SJSA1 (cell line): ENCODE results near the gene PFDN2. TPM values are rescaled to one million over a fixed set of nuclear protein-coding genes. Genes with fewer than 3 reads are reported as not detected.
"Not testable (repeated sequence)": the region's sequence is repeated elsewhere in the genome, so short reads cannot be mapped to it uniquely, and the experiment has no call there.

Experiments
- DNase-seq, 2 experiments: peaks; one replicate each; pipeline ENCODE4 v3.0.0-alpha.2; 2015 to 2020; ENCODE audit warnings: low spot score in 2 of 2, low read depth in 1 of 2
- H3K27ac ChIP-seq: fragments of 250-450 bp; sonication (Bioruptor Pico); 2 replicates; pipeline ENCODE4 v1.5.1; 2020; ENCODE audit warnings: mild to moderate bottlenecking, moderate library complexity
- H3K27me3 ChIP-seq: fragments of 250-450 bp; sonication (Bioruptor Pico); replicated peaks from 2 replicates; pipeline ENCODE4 v1.5.1; 2020; ENCODE audit warnings: mild to moderate bottlenecking, moderate library complexity
- H3K36me3 ChIP-seq: fragments of 250-450 bp; sonication (Bioruptor Pico); 2 replicates; pipeline ENCODE4 v1.5.1; 2020; ENCODE audit warnings: mild to moderate bottlenecking
- H3K4me1 ChIP-seq: fragments of 250-450 bp; sonication (Bioruptor Pico); replicated peaks from 2 replicates; pipeline ENCODE4 v1.6.1; 2021; ENCODE audit warnings: mild to moderate bottlenecking
- H3K4me3 ChIP-seq: fragments of 250-450 bp; sonication (Bioruptor Pico); 2 replicates; pipeline ENCODE4 v1.5.1; 2020; ENCODE audit warnings: mild to moderate bottlenecking
- H3K9me3 ChIP-seq: fragments of 250-450 bp; sonication (Bioruptor Pico); replicated peaks from 2 replicates; pipeline ENCODE4 v1.5.1; 2020; ENCODE audit warnings: mild to moderate bottlenecking
- total RNA-seq: library from RNA; depleted of rRNA; stranded (reverse); fragments of >200 nt; shearing (Covaris generic); gene quantifications from 2 replicates; pipeline ENCODE4 v1.2.3, GENCODE V29; 2014

The PFDN2 gene
- total RNA-seq, 1 experiment from 2014 or later, result 116 TPM

GRCh38 chr1:161076410-161076809 lies 41.4 kb downstream of the PFDN2 start:
- Histone ChIP-seq H3K9me3 (no peaks in the 10 kb centered on the region), H3K36me3 (no peaks in the 10 kb centered on the region), H3K27me3 (no peaks in the 10 kb centered on the region), H3K27ac (no peak overlapping the region), H3K4me3 (no peak overlapping the region), H3K4me1 (no peaks in the 10 kb centered on the region)
- DNase-seq, result no peak

GRCh38 chr1:161074676-161075368 lies 43.0 kb downstream of the PFDN2 start:
- H3K27me3 ChIP-seq, result no peaks in the 10 kb centered on the region
- no peak for DNase-seq
- no peaks in the 10 kb centered on the region for H3K9me3 ChIP-seq
- no peaks in the 10 kb centered on the region; the same call in 1 of the 2 replicates for H3K4me1 ChIP-seq
- H3K27ac ChIP-seq, result no peak overlapping the region
- no peaks in the 10 kb centered on the region for H3K36me3 ChIP-seq
- no peak overlapping the region for H3K4me3 ChIP-seq

GRCh38 chr1:161073474-161074121 lies 44.2 kb downstream of the PFDN2 start:
- DNase-seq, result no peak

GRCh38 chr1:161072751-161073449 lies 44.9 kb downstream of the PFDN2 start:
- no peak for DNase-seq
- no peaks in the 10 kb centered on the region for H3K36me3 ChIP-seq
- no peaks in the 10 kb centered on the region; the same call in 1 of the 2 replicates for H3K4me1 ChIP-seq
- no peak overlapping the region for H3K4me3 ChIP-seq
- H3K9me3 ChIP-seq, result no peaks in the 10 kb centered on the region
- no peak overlapping the region for H3K27ac ChIP-seq
- no peaks in the 10 kb centered on the region for H3K27me3 ChIP-seq

More at GRCh38 chr1:161073474-161074121, 44.2 kb downstream of the PFDN2 start:
- no peak overlapping the region for H3K27ac ChIP-seq
- H3K9me3 ChIP-seq, result no peaks in the 10 kb centered on the region
- H3K36me3 ChIP-seq, result no peaks in the 10 kb centered on the region
- H3K4me3 ChIP-seq, result no peak overlapping the region
- H3K27me3 ChIP-seq, result no peaks in the 10 kb centered on the region
- H3K4me1 ChIP-seq, result no peaks in the 10 kb centered on the region; the same call in 1 of the 2 replicates

- no peaks in the 10 kb centered on the region for H3K27me3 ChIP-seq
- DNase-seq, result peak in 1 of 2 experiments; percentile 17
- no peak overlapping the region for H3K4me3 ChIP-seq
- no peak overlapping the region for H3K27ac ChIP-seq
- H3K4me1 ChIP-seq, result no peaks in the 10 kb centered on the region; the same call in 1 of the 2 replicates
- no peaks in the 10 kb centered on the region for H3K36me3 ChIP-seq
- no peaks in the 10 kb centered on the region for H3K9me3 ChIP-seq
Measured at GRCh38 chr1:161071886-161072371, 45.9 kb downstream of the PFDN2 start.

- no peaks in the 10 kb centered on the region; the same call in 1 of the 2 replicates for H3K4me1 ChIP-seq
Measured at GRCh38 chr1:161070761-161071160, 47.1 kb downstream of the PFDN2 start.

GRCh38 chr1:161069731-161070270 lies 48.0 kb downstream of the PFDN2 start, which contains the start of gene ARHGAP30:
Gene ARHGAP30 (minus strand): TSS chr1:161069891. CDS start chr1:161069624, 267 bp downstream.
- Histone ChIP-seq H3K36me3 (no peaks in the 10 kb centered on the region), H3K27me3 (0 out of 2 replicates have a peak, but pooled peaks cover 2% of the 10 kb centered on the region), H3K27ac (no peak within 1 kb of the TSS), H3K9me3 (no peaks in the 10 kb centered on the region), H3K4me1 (no peaks in the 10 kb centered on the region; the same call in 1 of the 2 replicates), H3K4me3 (no peak within 1 kb of the TSS)
- DNase-seq, result no peak

More at GRCh38 chr1:161070761-161071160, 47.1 kb downstream of the PFDN2 start:
- DNase-seq, result no peak
- H3K4me3 ChIP-seq, result no peak overlapping the region
- H3K27me3 ChIP-seq, result no peaks in the 10 kb centered on the region
- no peak overlapping the region for H3K27ac ChIP-seq
- no peaks in the 10 kb centered on the region for H3K36me3 ChIP-seq
- H3K9me3 ChIP-seq, result no peaks in the 10 kb centered on the region

GRCh38 chr1:161069241-161069640 lies 48.6 kb downstream of the PFDN2 start:
- H3K36me3 ChIP-seq, result no peaks in the 10 kb centered on the region
- H3K27ac ChIP-seq, result no peak overlapping the region
- H3K4me1 ChIP-seq, result no peaks in the 10 kb centered on the region; the same call in 1 of the 2 replicates
- peaks cover 5% of the 10 kb centered on the region; the same call in 1 of the 2 replicates for H3K27me3 ChIP-seq
- DNase-seq, result no peak
- no peaks in the 10 kb centered on the region for H3K9me3 ChIP-seq
- H3K4me3 ChIP-seq, result no peak overlapping the region

- peaks cover 7% of the 10 kb centered on the region; the same call in 1 of the 2 replicates for H3K27me3 ChIP-seq
- no peak overlapping the region for H3K4me3 ChIP-seq
- no peak for DNase-seq
- H3K4me1 ChIP-seq, result no peaks in the 10 kb centered on the region; the same call in 1 of the 2 replicates
- H3K27ac ChIP-seq, result no peak overlapping the region
- no peaks in the 10 kb centered on the region for H3K36me3 ChIP-seq
- no peaks in the 10 kb centered on the region for H3K9me3 ChIP-seq
Measured at GRCh38 chr1:161068306-161069234, 49.3 kb downstream of the PFDN2 start.

GRCh38 chr1:161066694-161067093 lies 51.1 kb downstream of the PFDN2 start:
- no peak for DNase-seq
- H3K27me3 ChIP-seq, result peaks cover 13% of the 10 kb centered on the region
- H3K4me3 ChIP-seq, result no peak overlapping the region
- no peaks in the 10 kb centered on the region; the same call in 1 of the 2 replicates for H3K4me1 ChIP-seq
- H3K27ac ChIP-seq, result no peak overlapping the region
- no peaks in the 10 kb centered on the region for H3K36me3 ChIP-seq
- no peaks in the 10 kb centered on the region for H3K9me3 ChIP-seq

- not testable (repeated sequence) for H3K9me3 ChIP-seq, H3K4me3 ChIP-seq, H3K36me3 ChIP-seq, DNase-seq, H3K4me1 ChIP-seq, H3K27ac ChIP-seq
- H3K27me3 ChIP-seq, result peaks cover 13% of the 10 kb centered on the region
Measured at GRCh38 chr1:161065681-161066080, 52.2 kb downstream of the PFDN2 start.

GRCh38 chr1:161063936-161064335 lies 53.9 kb downstream of the PFDN2 start:
- not testable (repeated sequence) for H3K36me3 ChIP-seq, H3K4me1 ChIP-seq, DNase-seq, H3K27ac ChIP-seq, H3K9me3 ChIP-seq, H3K4me3 ChIP-seq
- H3K27me3 ChIP-seq, result peaks cover 13% of the 10 kb centered on the region
